ENCODE measurements around the gene JARID2. TPM values are rescaled to one million over a fixed set of nuclear protein-coding genes. Genes with fewer than 3 reads are reported as not detected.
A peak's percentile ranks its signal among the peaks of the same experiment; 100 is the strongest.

The JARID2 gene
- total and polyA plus RNA-seq, 9 of the 15 experiments (the other 6 are each of a cell fraction or from before 2014, with no cell fraction given), result 5.0 to 29.0 (median 15.6) TPM

GRCh38 chr6:15246217-15246665, 372 bp downstream of the JARID2 start (continued):
- TF ChIP-seq, protein P1, sequence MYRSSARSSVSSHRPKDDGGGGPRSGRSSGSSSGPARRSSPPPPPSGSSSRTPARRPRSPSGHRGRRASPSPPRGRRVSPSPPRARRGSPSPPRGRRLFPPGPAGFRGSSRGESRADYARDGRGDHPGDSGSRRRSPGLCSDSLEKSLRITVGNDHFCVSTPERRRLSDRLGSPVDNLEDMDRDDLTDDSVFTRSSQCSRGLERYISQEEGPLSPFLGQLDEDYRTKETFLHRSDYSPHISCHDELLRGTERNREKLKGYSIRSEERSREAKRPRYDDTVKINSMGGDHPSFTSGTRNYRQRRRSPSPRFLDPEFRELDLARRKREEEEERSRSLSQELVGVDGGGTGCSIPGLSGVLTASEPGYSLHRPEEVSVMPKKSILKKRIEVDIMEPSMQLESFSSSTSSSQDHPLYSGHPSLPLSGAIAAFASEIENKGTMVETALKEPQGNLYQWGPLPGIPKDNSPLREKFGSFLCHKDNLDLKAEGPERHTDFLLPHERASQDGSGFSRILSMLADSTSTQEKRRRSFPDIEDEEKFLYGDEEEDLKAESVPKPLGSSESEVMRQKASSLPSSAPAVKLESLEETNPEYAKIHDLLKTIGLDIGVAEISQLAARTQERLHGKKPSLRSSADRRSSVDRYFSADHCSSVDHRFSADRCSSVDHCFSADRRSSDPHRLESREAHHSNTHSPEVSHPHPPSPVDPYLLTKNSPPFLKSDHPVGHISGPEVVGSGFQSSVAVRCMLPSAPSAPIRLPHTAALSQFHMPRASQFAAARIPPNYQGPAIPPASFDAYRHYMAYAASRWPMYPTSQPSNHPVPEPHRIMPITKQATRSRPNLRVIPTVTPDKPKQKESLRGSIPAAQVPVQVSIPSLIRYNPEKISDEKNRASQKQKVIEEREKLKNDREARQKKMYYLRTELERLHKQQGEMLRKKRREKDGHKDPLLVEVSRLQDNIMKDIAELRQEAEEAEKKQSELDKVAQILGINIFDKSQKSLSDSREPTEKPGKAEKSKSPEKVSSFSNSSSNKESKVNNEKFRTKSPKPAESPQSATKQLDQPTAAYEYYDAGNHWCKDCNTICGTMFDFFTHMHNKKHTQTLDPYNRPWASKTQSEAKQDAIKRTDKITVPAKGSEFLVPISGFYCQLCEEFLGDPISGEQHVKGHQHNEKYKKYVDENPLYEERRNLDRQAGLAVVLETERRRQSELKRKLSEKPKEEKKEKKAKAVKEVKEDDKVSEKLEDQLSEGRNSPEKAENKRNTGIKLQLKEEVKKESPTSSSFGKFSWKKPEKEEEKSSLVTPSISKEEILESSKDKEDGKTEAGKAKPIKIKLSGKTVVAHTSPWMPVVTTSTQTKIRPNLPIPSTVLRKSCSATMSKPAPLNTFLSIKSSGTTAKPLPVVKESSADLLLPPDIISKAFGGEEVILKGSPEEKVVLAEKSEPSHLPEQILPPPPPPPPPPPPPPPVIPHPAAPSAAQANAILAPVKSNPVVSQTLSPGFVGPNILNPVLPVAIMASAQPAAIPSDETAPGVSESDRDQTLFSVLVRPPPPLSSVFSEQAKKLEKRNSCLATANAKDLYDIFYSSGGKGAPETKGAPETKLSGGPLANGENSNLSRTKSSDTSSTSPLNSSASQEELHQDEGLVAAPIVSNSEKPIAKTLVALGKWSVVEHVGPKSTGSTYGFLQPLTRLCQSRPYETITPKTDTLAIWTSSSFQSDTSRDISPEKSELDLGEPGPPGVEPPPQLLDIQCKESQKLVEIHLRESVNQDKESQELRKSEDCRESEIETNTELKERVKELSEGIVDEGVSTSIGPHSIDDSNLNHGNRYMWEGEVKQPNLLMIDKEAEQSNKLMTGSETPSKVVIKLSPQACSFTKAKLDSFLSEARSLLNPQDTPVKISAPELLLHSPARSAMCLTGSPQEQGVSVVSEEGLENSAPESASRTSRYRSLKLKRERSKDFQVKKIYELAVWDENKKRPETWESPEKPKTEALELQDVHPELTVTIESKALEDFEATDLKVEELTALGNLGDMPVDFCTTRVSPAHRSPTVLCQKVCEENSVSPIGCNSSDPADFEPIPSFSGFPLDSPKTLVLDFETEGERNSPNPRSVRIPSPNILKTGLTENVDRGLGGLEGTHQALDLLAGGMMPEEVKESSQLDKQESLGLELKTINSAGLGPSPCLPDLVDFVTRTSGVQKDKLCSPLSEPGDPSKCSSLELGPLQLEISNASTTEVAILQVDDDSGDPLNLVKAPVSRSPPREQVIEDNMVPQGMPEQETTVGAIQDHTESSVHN (IDR thresholded peaks at IDR 0.05; ENCODE audit: borderline replicate concordance in 1 of 2, low read depth in 1 of 2), result peak in 1 of 2 experiments; percentile 13; a peak in 1 of 4 replicates
- TF ChIP-seq PRPF4 (IDR thresholded peaks at IDR 0.05; ENCODE audit: insufficient read depth, low read depth, low read length, poor library complexity, severe bottlenecking) (no peak), DPF2 (IDR thresholded peaks at IDR 0.05) (no peak), SRSF9 (IDR thresholded peaks at IDR 0.05; ENCODE audit: borderline replicate concordance, low read depth, low read length) (no peak), AFF1 (IDR thresholded peaks at IDR 0.05; ENCODE audit: low read depth in 1 of 2, partially characterized antibody in 2 of 2) (peak; percentile 34 to 78), SP2 (IDR thresholded peaks at IDR 0.05; ENCODE audit: extremely low read depth, low read depth, low read length, poor library complexity, severe bottlenecking) (no peak), SPI1 (IDR thresholded peaks at IDR 0.05; ENCODE audit: borderline replicate concordance, low read depth, low read length) (no peak), BRD9 (IDR thresholded peaks at IDR 0.05; ENCODE audit: low read depth, partially characterized antibody) (no peak), GATA2 (CRISPR knock-in tag; IDR thresholded peaks at IDR 0.05) (0 out of 2 replicates have a peak, but pooled peaks have one; percentile 12), ZNF347 (CRISPR knock-in tag; IDR thresholded peaks at IDR 0.05; ENCODE audit: low read depth) (no peak), TCFL5 (CRISPR knock-in tag; conservative IDR thresholded peaks at IDR 0.05) (no peak)
- TF ChIP-seq, protein P2, sequence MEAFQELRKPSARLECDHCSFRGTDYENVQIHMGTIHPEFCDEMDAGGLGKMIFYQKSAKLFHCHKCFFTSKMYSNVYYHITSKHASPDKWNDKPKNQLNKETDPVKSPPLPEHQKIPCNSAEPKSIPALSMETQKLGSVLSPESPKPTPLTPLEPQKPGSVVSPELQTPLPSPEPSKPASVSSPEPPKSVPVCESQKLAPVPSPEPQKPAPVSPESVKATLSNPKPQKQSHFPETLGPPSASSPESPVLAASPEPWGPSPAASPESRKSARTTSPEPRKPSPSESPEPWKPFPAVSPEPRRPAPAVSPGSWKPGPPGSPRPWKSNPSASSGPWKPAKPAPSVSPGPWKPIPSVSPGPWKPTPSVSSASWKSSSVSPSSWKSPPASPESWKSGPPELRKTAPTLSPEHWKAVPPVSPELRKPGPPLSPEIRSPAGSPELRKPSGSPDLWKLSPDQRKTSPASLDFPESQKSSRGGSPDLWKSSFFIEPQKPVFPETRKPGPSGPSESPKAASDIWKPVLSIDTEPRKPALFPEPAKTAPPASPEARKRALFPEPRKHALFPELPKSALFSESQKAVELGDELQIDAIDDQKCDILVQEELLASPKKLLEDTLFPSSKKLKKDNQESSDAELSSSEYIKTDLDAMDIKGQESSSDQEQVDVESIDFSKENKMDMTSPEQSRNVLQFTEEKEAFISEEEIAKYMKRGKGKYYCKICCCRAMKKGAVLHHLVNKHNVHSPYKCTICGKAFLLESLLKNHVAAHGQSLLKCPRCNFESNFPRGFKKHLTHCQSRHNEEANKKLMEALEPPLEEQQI (IDR thresholded peaks at IDR 0.05), result no peak

All from K562 (cell line).